Lung microvascular endothelial cell (primary cell): Measurements from ENCODE around the gene KEAP1. TPM values are rescaled to one million over a fixed set of nuclear protein-coding genes. Genes with fewer than 3 reads are reported as not detected.

Source experiments
- DNase-seq, 2 donors: peaks; one replicate each; pipeline versions ENCODE4 v3.0.0 to v3.0.0-alpha.2; 2010; ENCODE audit warnings: low read depth in 2 of 2
- total RNA-seq: library from RNA; depleted of rRNA; stranded (reverse); fragments of >200 nt; gene quantifications from 2 replicates; pipeline ENCODE4 v1.2.1, GENCODE V29; 2014

KEAP1 gene
- total RNA-seq, 1 donor from 2014 or later: 87.7 TPM

GRCh38 chr19:10450853-10451609 lies 52.1 kb downstream of the KEAP1 start:
- DNase-seq: no peak

GRCh38 chr19:10450191-10450852 lies 52.8 kb downstream of the KEAP1 start:
- DNase-seq: no peak

GRCh38 chr19:10449037-10449436 lies 54.1 kb downstream of the KEAP1 start:
- DNase-seq: no peak

- no peak for DNase-seq
Measured at GRCh38 chr19:10442698-10443097, 60.5 kb downstream of the KEAP1 start.

- DNase-seq: no peak
Measured at GRCh38 chr19:10439588-10439987, 63.6 kb downstream of the KEAP1 start.

Other genes starting within 250 kb of the KEAP1 start
- gene ICAM1, start 232.2 kb downstream of the KEAP1 start, total RNA-seq: 8.3 and 8.5 TPM in 2 replicates
- gene ICAM4, start 216.4 kb downstream of the KEAP1 start, total RNA-seq: 0.22 TPM in 1 of 2 replicates, not detected in the other
- under 0.01 TPM in 1 of 2 replicates, not detected in the other for gene ICAM5, start 213.4 kb downstream of the KEAP1 start, total RNA-seq
- 0.22 and 0.40 TPM in 2 replicates for gene ZGLP1, start 193.5 kb downstream of the KEAP1 start, total RNA-seq
- 6.8 and 13.9 TPM in 2 replicates for gene FDX2, start 187.3 kb downstream of the KEAP1 start, total RNA-seq
- gene RAVER1, start 169.8 kb downstream of the KEAP1 start, total RNA-seq: 5.4 and 6.2 TPM in 2 replicates
- gene ICAM3, start 163.7 kb downstream of the KEAP1 start, total RNA-seq: 7.8 and 8.7 TPM in 2 replicates
- 41.2 and 74.0 TPM in 2 replicates for gene TYK2, start 122.8 kb downstream of the KEAP1 start, total RNA-seq
- gene CDC37, start 99.8 kb downstream of the KEAP1 start, total RNA-seq: 198 and 235 TPM in 2 replicates
- gene PDE4A, start 82.8 kb downstream of the KEAP1 start, total RNA-seq: 1.3 and 1.8 TPM in 2 replicates
- under 0.01 TPM in 2 replicates for gene S1PR5, start 14.1 kb upstream of the KEAP1 start, total RNA-seq
- 5.0 and 7.0 TPM in 2 replicates for gene ATG4D, start 40.5 kb upstream of the KEAP1 start, total RNA-seq
- gene KRI1, start 62.7 kb upstream of the KEAP1 start, total RNA-seq: 4.1 and 6.0 TPM in 2 replicates
- 4.1 and 6.5 TPM in 2 replicates for gene CDKN2D, start 65.6 kb upstream of the KEAP1 start, total RNA-seq
- not detected in 2 replicates for gene AP1M2, start 84.0 kb upstream of the KEAP1 start, total RNA-seq
- gene SLC44A2, start 122.2 kb upstream of the KEAP1 start, total RNA-seq: 37.9 and 71.8 TPM in 2 replicates
- 57.7 and 71.3 TPM in 2 replicates for gene ILF3, start 151.0 kb upstream of the KEAP1 start, total RNA-seq
- 17.7 and 20.0 TPM in 2 replicates for gene QTRT1, start 198.1 kb upstream of the KEAP1 start, total RNA-seq
- 68.0 and 74.6 TPM in 2 replicates for gene DNM2, start 214.7 kb upstream of the KEAP1 start, total RNA-seq